ENCODE data around the gene RGS3. TPM values are rescaled to one million over a fixed set of nuclear protein-coding genes. Genes with fewer than 3 reads are reported as not detected.

RGS3 gene
- polyA plus RNA-seq, 1 of the 3 experiments (the other 2 are of a cell fraction), result 50.6 TPM

DNA sequence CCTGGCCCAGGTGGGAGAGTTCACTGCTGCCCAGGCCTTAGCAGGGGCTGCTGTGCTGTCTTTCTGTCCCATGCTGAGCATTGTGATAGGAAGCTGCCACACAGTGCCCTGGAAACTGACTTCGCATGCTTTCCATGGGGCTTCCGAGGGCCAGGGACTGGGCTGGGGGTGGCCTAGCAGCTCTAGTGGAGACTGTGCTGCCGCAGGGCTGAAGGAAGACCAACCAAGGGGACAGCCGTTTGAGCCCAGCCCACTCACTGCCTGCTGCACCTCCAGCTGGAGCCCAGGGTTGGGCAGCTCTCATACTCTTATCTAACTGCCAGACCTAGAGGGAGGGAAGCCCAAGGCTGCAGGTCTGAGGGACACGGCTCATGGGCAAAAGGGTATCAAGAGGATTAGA, 79.2 kb downstream of the RGS3 start:
- no peak overlapping the region for H3K4me2 ChIP-seq
- no peaks in the 10 kb centered on the region for H3K9me2 ChIP-seq
- peaks cover 0 to 35% of the 10 kb centered on the region in 2 experiments; a peak in 1 of 4 replicates for H3K4me1 ChIP-seq (ENCODE audit: control insufficient read depth in 1 of 2, insufficient read depth in 2 of 2, low read depth in 1 of 2, low read length in 1 of 2)
- ChIA-PET POLR2A (interaction anchor here (0.5 kb wide), 1 partner anchor 58 kb away, joined by 3 read pairs; no protein-coding TSS in a partner anchor), CTCF (interaction anchor here (1.2 to 2.8 kb wide), 3 partner anchors 45 to 113 kb away, joined by 3 to 13 read pairs (median 4); no protein-coding TSS in a partner anchor)
- DNase-seq, result no peak
- no peak overlapping the region for H2AFZ ChIP-seq (ENCODE audit: low read depth)
- no peak overlapping the region for H3K9ac ChIP-seq
- 97% methylated on average over 5 of the region's 5 CpGs for WGBS (ENCODE audit: low lambda C conversion rate)
- no peaks in the 10 kb centered on the region for H3K9me3 ChIP-seq
- H3K27me3 ChIP-seq (ENCODE audit: insufficient read depth), result no peaks in the 10 kb centered on the region
- no peaks in the 10 kb centered on the region for H3K79me2 ChIP-seq (ENCODE audit: insufficient read depth)
- H4K20me1 ChIP-seq (ENCODE audit: insufficient read depth), result no peaks in the 10 kb centered on the region
- peak overlapping the region in 1 of 2 experiments; percentile 58; a peak in 2 of 4 replicates for H3K27ac ChIP-seq (ENCODE audit: low read depth in 2 of 2, low read length in 1 of 2)
- H3K36me3 ChIP-seq (replicated peaks in 1 of 2; ENCODE audit: control insufficient read depth in 1 of 2, insufficient read depth in 2 of 2, low read length in 1 of 2), result no peaks in the 10 kb centered on the region
- H3F3A ChIP-seq (replicated peaks; ENCODE audit: insufficient read depth), result no peaks in the 10 kb centered on the region
- TF ChIP-seq FOXM1 (IDR thresholded peaks at IDR 0.05; ENCODE audit: low read depth) (no peak), RXRA (IDR thresholded peaks at IDR 0.05; ENCODE audit: borderline replicate concordance, low read depth) (no peak), SIN3A (IDR thresholded peaks at IDR 0.05; ENCODE audit: borderline replicate concordance, low read depth, low read length) (no peak), RFX5 (IDR thresholded peaks at IDR 0.05; ENCODE audit: low read length) (no peak), CHD2 (IDR thresholded peaks at IDR 0.05; ENCODE audit: low read length, partially characterized antibody) (no peak), MXI1 (IDR thresholded peaks at IDR 0.05; ENCODE audit: low read depth, low read length) (no peak), TEAD4 (IDR thresholded peaks at IDR 0.05; ENCODE audit: borderline replicate concordance, insufficient read depth) (no peak), JUND (IDR thresholded peaks at IDR 0.05) (no peak), TAF1 (IDR thresholded peaks at IDR 0.05; ENCODE audit: borderline replicate concordance, low read depth, low read length) (no peak), SMC3 (IDR thresholded peaks at IDR 0.05; ENCODE audit: low read depth, low read length) (no peak), TCF12 (IDR thresholded peaks at IDR 0.05) (no peak), YY1 (IDR thresholded peaks at IDR 0.05; ENCODE audit: low read depth) (no peak), EZH2phosphoT487 (IDR thresholded peaks at IDR 0.05; ENCODE audit: borderline replicate concordance, low read depth) (no peak), FOSL2 (IDR thresholded peaks at IDR 0.05; ENCODE audit: borderline replicate concordance, low read depth) (no peak)
- TF ChIP-seq, protein P1, sequence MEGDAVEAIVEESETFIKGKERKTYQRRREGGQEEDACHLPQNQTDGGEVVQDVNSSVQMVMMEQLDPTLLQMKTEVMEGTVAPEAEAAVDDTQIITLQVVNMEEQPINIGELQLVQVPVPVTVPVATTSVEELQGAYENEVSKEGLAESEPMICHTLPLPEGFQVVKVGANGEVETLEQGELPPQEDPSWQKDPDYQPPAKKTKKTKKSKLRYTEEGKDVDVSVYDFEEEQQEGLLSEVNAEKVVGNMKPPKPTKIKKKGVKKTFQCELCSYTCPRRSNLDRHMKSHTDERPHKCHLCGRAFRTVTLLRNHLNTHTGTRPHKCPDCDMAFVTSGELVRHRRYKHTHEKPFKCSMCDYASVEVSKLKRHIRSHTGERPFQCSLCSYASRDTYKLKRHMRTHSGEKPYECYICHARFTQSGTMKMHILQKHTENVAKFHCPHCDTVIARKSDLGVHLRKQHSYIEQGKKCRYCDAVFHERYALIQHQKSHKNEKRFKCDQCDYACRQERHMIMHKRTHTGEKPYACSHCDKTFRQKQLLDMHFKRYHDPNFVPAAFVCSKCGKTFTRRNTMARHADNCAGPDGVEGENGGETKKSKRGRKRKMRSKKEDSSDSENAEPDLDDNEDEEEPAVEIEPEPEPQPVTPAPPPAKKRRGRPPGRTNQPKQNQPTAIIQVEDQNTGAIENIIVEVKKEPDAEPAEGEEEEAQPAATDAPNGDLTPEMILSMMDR (IDR thresholded peaks at IDR 0.05), result no peak
- TF ChIP-seq, protein P2, sequence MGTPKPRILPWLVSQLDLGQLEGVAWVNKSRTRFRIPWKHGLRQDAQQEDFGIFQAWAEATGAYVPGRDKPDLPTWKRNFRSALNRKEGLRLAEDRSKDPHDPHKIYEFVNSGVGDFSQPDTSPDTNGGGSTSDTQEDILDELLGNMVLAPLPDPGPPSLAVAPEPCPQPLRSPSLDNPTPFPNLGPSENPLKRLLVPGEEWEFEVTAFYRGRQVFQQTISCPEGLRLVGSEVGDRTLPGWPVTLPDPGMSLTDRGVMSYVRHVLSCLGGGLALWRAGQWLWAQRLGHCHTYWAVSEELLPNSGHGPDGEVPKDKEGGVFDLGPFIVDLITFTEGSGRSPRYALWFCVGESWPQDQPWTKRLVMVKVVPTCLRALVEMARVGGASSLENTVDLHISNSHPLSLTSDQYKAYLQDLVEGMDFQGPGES (IDR thresholded peaks at IDR 0.05; ENCODE audit: low read depth, low read length), result no peak
- TF ChIP-seq, protein P3, sequence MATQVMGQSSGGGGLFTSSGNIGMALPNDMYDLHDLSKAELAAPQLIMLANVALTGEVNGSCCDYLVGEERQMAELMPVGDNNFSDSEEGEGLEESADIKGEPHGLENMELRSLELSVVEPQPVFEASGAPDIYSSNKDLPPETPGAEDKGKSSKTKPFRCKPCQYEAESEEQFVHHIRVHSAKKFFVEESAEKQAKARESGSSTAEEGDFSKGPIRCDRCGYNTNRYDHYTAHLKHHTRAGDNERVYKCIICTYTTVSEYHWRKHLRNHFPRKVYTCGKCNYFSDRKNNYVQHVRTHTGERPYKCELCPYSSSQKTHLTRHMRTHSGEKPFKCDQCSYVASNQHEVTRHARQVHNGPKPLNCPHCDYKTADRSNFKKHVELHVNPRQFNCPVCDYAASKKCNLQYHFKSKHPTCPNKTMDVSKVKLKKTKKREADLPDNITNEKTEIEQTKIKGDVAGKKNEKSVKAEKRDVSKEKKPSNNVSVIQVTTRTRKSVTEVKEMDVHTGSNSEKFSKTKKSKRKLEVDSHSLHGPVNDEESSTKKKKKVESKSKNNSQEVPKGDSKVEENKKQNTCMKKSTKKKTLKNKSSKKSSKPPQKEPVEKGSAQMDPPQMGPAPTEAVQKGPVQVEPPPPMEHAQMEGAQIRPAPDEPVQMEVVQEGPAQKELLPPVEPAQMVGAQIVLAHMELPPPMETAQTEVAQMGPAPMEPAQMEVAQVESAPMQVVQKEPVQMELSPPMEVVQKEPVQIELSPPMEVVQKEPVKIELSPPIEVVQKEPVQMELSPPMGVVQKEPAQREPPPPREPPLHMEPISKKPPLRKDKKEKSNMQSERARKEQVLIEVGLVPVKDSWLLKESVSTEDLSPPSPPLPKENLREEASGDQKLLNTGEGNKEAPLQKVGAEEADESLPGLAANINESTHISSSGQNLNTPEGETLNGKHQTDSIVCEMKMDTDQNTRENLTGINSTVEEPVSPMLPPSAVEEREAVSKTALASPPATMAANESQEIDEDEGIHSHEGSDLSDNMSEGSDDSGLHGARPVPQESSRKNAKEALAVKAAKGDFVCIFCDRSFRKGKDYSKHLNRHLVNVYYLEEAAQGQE (IDR thresholded peaks at IDR 0.05; ENCODE audit: low read depth, low read length), result no peak
- no peak overlapping the region for H3K4me3 ChIP-seq (ENCODE audit: low read depth in 2 of 2, low read length in 1 of 2)
